Endothelial cell of umbilical vein (primary cell): ENCODE data around the gene MAJIN. TPM values are rescaled to one million over a fixed set of nuclear protein-coding genes. Genes with fewer than 3 reads are reported as not detected.

Source experiments
- BruUV-seq: library from RNA; stranded (reverse); fragments of 400-500 nt; replicated peaks from 2 replicates; lab custom pipeline; 2021; lab: Mats Ljungman, UMichigan
- CTCF ChIA-PET: fragments of 300-600, 350-600 bp; sonication (Branson Sonifier 250); formaldehyde crosslinking; loops from one replicate; lab custom pipeline; 2021; ENCODE audit warnings: antibody characterized with exemption, inconsistent platforms; lab: Charles Lee
- POLR2A ChIA-PET: fragments of 300-600, 350-600 bp; sonication (Branson Sonifier 250); formaldehyde crosslinking; loops from one replicate; lab custom pipeline; 2021; ENCODE audit warnings: antibody characterized with exemption, inconsistent platforms; lab: Charles Lee
- DNase-seq: peaks from one replicate; pipeline ENCODE4 v3.0.0-alpha.2; 2011; ENCODE audit warnings: low read depth, low spot score
- FAIRE-seq: peaks from 2 replicates; lab custom pipeline; 2011; peaks lifted over from hg19 to GRCh38; lab: Jason Lieb, UNC
- H2AFZ ChIP-seq: 2 replicates; pipeline ENCODE4 v1.6.0; 2012; ENCODE audit warnings: low read depth, low read length, control low read depth, inconsistent platforms
- H3K27ac ChIP-seq: 2 replicates; pipeline ENCODE4 v1.5.1; 2011; ENCODE audit warnings: low read depth, mild to moderate bottlenecking, control low read depth, low read length, moderate library complexity; ENCODE audit not compliant: insufficient read depth
- H3K27me3 ChIP-seq, 2 experiments: 2 replicates each; pipeline versions ENCODE4 v1.6.0 to v1.6.1; 2011; ENCODE audit warnings: low read length in 2 of 2, mixed read lengths in 1 of 2; ENCODE audit not compliant: control insufficient read depth in 2 of 2, insufficient read depth in 2 of 2
- H3K36me3 ChIP-seq, 2 experiments: 2 replicates in 1 of 2; 3 replicates in 1 of 2; pipeline ENCODE4 v1.5.1; 2011; ENCODE audit warnings: low read length in 2 of 2, mild to moderate bottlenecking in 1 of 2, moderate library complexity in 1 of 2; ENCODE audit not compliant: control insufficient read depth in 2 of 2, insufficient read depth in 2 of 2; ENCODE audit errors: extremely low read depth in 1 of 2
- H3K4me1 ChIP-seq: 3 replicates; pipeline ENCODE4 v1.5.1; 2011; ENCODE audit warnings: mild to moderate bottlenecking, low read length; ENCODE audit not compliant: control insufficient read depth, insufficient read depth; ENCODE audit errors: extremely low read depth
- H3K4me2 ChIP-seq: 2 replicates; pipeline ENCODE4 v1.6.1; 2011; ENCODE audit warnings: low read length, control low read depth, mixed read lengths; ENCODE audit not compliant: insufficient read depth
- H3K4me3 ChIP-seq, 3 experiments: fragments of 200-600 bp in 1 of 3; sonication (generic), shearing (Covaris generic) in 1 of 3; replicated peaks in 1 of 3; 2 replicates each; pipeline ENCODE4 v1.5.1; 2011 to 2016; ENCODE audit warnings: control low read depth in 3 of 3, low read length in 3 of 3, mild to moderate bottlenecking in 2 of 3, inconsistent platforms in 1 of 3, low read depth in 1 of 3, moderate library complexity in 1 of 3; ENCODE audit not compliant: insufficient read depth in 1 of 3
- H3K79me2 ChIP-seq: 2 replicates; pipeline ENCODE4 v1.6.0; 2012; ENCODE audit warnings: low read length, inconsistent platforms; ENCODE audit not compliant: control insufficient read depth, insufficient read depth
- H3K9ac ChIP-seq: replicated peaks from 2 replicates; pipeline ENCODE3; 2011; ENCODE audit warnings: low read length, control low read depth; ENCODE audit not compliant: insufficient read depth; ENCODE audit errors: extremely low read depth
- H3K9me1 ChIP-seq: replicated peaks from 3 replicates; pipeline ENCODE4 v1.6.0; 2011; ENCODE audit warnings: mild to moderate bottlenecking, low read length; ENCODE audit not compliant: control insufficient read depth, insufficient read depth; ENCODE audit errors: extremely low read depth
- H3K9me3 ChIP-seq: replicated peaks from 2 replicates; pipeline ENCODE4 v1.5.1; 2012; ENCODE audit warnings: low read length, inconsistent platforms; ENCODE audit not compliant: control insufficient read depth, insufficient read depth
- H4K20me1 ChIP-seq: replicated peaks from 2 replicates; pipeline ENCODE3; 2011; ENCODE audit warnings: mild to moderate bottlenecking, low read length; ENCODE audit not compliant: control insufficient read depth, insufficient read depth; ENCODE audit errors: extremely low read depth
- GATA2 ChIP-seq: IDR thresholded peaks from 2 replicates; pipeline ENCODE4 v1.7.0; 2011; ENCODE audit warnings: low read depth, mild to moderate bottlenecking, moderate library complexity, mixed read lengths, low read length; ENCODE audit not compliant: insufficient read length, insufficient read depth
- JUN ChIP-seq: IDR thresholded peaks from 2 replicates; pipeline ENCODE4 v1.6.1; 2011; ENCODE audit warnings: borderline replicate concordance, low read depth; ENCODE audit not compliant: insufficient read length, insufficient read depth
- MYC ChIP-seq: IDR thresholded peaks from one replicate; pipeline ENCODE4 v1.6.1; 2011; ENCODE audit warnings: mild to moderate bottlenecking, low read depth, low read length
- POLR2A ChIP-seq: IDR thresholded peaks from 2 replicates; pipeline ENCODE4 v1.6.1; 2012; ENCODE audit warnings: low read depth, mild to moderate bottlenecking, control low read depth, low read length
- POLR2AphosphoS5 ChIP-seq: IDR thresholded peaks from 2 replicates; pipeline ENCODE4 v1.6.1; 2012; ENCODE audit warnings: low read depth, mild to moderate bottlenecking, control low read depth, low read length, moderate library complexity; ENCODE audit not compliant: insufficient read depth
- dilution Hi-C: fragments of 300-500 bp; cut with MboI; formaldehyde crosslinking; loops from one replicate; pipeline ENCODE4 v1.15.0; 2019; ENCODE audit warnings: low sequenced_read_pairs; ENCODE audit not compliant: extremely low pct_ligation_motif_present
- intact Hi-C: fragments of 100-400 bp; cut with micrococcal nuclease; formaldehyde crosslinking; loops from one replicate; pipeline ENCODE4 v1.10.0; 2022
- polyA plus RNA-seq, 4 experiments: library from polyadenylated mRNA; depleted of rRNA in 3 of 4; stranded (reverse) in 3 of 4; unstranded in 1 of 4; fragments of >200 nt; gene quantifications; 2 replicates each; pipeline versions ENCODE4 v1.2.1 to v1.2.3, GENCODE V29; 2011 to 2012; ENCODE audit warnings: missing spikeins in 1 of 4
- total RNA-seq: library from RNA; stranded (reverse); gene quantifications from 2 replicates; pipeline ENCODE4 v1.2.3, GENCODE V29; 2021
- TF ChIP-seq, protein P1 (sequence below), 2 donors: IDR thresholded peaks; 1 replicate in 1 of 2; 2 replicates in 1 of 2; pipeline ENCODE4 v1.5.1; 2011; ENCODE audit warnings: low read length in 2 of 2, mild to moderate bottlenecking in 2 of 2, moderate library complexity in 2 of 2, control low read depth in 1 of 2, inconsistent platforms in 1 of 2, low read depth in 1 of 2; ENCODE audit not compliant: insufficient read depth in 1 of 2; ENCODE audit errors: extremely low read depth in 1 of 2

Gene MAJIN
- total and polyA plus RNA-seq, 2 donors (not counting 3 experiments of a cell fraction or from before 2014, with no cell fraction given): 0.07 TPM; not detected in 1

DNA sequence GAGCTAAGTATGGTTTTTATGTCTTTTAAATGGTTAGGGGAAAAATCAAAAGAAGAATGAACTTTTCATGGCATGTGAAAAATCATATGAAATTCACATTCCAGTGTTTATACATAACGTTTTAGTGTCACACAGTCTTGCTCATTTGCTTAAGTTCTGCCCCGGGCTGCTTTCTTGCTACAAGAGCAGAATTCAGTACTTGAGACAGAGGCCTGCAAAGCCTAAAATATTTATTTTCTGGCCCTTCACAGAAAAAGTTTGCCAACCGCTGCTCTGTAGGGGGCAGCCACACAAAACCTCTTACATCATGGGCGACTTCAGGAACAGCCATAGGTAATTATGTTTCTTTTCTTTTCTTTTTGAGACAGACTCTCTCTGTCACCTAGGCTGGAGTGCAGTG, 53.9 kb downstream of the MAJIN start:
- CTCF ChIA-PET: interaction anchor here (0.6 to 5.6 kb wide), 8 partner anchors 9 to 108 kb away, joined by 3 to 34 read pairs (median 4); partner anchors contain the start of genes ARL2 and BATF2
- H3K79me2 ChIP-seq: peaks cover 7% of the 10 kb centered on the region
- no peaks in the 10 kb centered on the region for H3K9me3 ChIP-seq
- no peaks in the 10 kb centered on the region for H4K20me1 ChIP-seq
- BruUV-seq: no TSS peak
- H3K4me1 ChIP-seq: peaks cover 11% of the 10 kb centered on the region
- H3K4me3 ChIP-seq: peak overlapping the region in 2 of 3 experiments; percentile 29 to 72
- peak overlapping the region; percentile 66 for H3K9ac ChIP-seq
- dilution Hi-C loops: no loop called here
- peak overlapping the region; percentile 49 for H3K27ac ChIP-seq
- peak; percentile 59 for FAIRE-seq
- no peak for TF ChIP-seq JUN
- TF ChIP-seq, protein P1, sequence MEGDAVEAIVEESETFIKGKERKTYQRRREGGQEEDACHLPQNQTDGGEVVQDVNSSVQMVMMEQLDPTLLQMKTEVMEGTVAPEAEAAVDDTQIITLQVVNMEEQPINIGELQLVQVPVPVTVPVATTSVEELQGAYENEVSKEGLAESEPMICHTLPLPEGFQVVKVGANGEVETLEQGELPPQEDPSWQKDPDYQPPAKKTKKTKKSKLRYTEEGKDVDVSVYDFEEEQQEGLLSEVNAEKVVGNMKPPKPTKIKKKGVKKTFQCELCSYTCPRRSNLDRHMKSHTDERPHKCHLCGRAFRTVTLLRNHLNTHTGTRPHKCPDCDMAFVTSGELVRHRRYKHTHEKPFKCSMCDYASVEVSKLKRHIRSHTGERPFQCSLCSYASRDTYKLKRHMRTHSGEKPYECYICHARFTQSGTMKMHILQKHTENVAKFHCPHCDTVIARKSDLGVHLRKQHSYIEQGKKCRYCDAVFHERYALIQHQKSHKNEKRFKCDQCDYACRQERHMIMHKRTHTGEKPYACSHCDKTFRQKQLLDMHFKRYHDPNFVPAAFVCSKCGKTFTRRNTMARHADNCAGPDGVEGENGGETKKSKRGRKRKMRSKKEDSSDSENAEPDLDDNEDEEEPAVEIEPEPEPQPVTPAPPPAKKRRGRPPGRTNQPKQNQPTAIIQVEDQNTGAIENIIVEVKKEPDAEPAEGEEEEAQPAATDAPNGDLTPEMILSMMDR (IDR thresholded peaks at IDR 0.05; ENCODE audit: extremely low read depth in 1 of 2, insufficient read depth in 1 of 2, low read depth in 1 of 2, low read length in 2 of 2): peak in 1 of 2 donors; percentile 2
- POLR2A ChIA-PET: no interaction called here
- H3K9me1 ChIP-seq: no peaks in the 10 kb centered on the region
- peak; percentile 54 for DNase-seq
- peak overlapping the region; percentile 95 for H3K4me2 ChIP-seq
- intact Hi-C loops: loop anchor here (5.0 kb wide), 2 partner anchors 54 to 194 kb away; partner anchors contain the start of genes MAJIN and TM7SF2
- H3K27me3 ChIP-seq: no peaks in the 10 kb centered on the region
- peaks cover 0 to 10% of the 10 kb centered on the region in 2 experiments for H3K36me3 ChIP-seq
- H2AFZ ChIP-seq: peak overlapping the region; percentile 85

DNA sequence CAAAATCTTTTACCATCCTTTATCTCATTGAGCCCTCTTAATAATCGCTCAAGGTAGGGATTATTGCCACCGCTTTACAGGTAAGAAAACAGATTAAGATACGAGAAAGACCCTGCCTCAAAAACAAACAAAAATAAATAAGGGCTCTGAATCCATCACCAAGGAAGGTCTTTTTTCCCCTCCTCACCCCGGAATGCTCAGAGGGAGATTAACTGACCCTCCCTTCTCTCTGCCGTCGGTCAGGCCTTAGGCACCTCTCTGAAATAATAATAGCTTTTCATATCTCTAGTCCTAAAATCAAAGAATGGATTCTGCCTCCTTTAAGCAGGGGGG, 54.3 kb downstream of the MAJIN start:
- H3K4me3 ChIP-seq: peak overlapping the region; percentile 10 to 72 (median 29)
- H3K27ac ChIP-seq: peak overlapping the region; percentile 49
- FAIRE-seq (no peak), DNase-seq (no peak)
- H3K79me2 ChIP-seq: peaks cover 7% of the 10 kb centered on the region
- ChIA-PET CTCF (interaction anchor here (0.6 to 5.6 kb wide), 8 partner anchors 9 to 108 kb away, joined by 3 to 34 read pairs (median 4); partner anchors contain the start of genes ARL2 and BATF2), POLR2A (no interaction called here)
- peaks cover 11% of the 10 kb centered on the region for H3K4me1 ChIP-seq
- H3K27me3 ChIP-seq: no peaks in the 10 kb centered on the region
- TF ChIP-seq JUN: no peak
- TF ChIP-seq MYC: no peak
- TF ChIP-seq POLR2A: no peak
- TF ChIP-seq, protein P1 (IDR thresholded peaks at IDR 0.05; ENCODE audit: extremely low read depth in 1 of 2, insufficient read depth in 1 of 2, low read depth in 1 of 2, low read length in 2 of 2): no peak
- no peak for TF ChIP-seq GATA2
- TF ChIP-seq POLR2AphosphoS5: no peak
- peak overlapping the region; percentile 66 for H3K9ac ChIP-seq
- peak overlapping the region; percentile 85 for H2AFZ ChIP-seq
- peak overlapping the region; percentile 95 for H3K4me2 ChIP-seq
- dilution Hi-C loops (no loop called here), intact Hi-C loops (loop anchor here (1.0 to 5.0 kb wide), 7 partner anchors 39 to 195 kb away; partner anchors contain the start of genes ARL2, BATF2, EHD1 and MAJIN)
- no peaks in the 10 kb centered on the region for H4K20me1 ChIP-seq
- H3K9me3 ChIP-seq: no peaks in the 10 kb centered on the region
- BruUV-seq: TSS peak; percentile 76
- peaks cover 0 to 13% of the 10 kb centered on the region in 2 experiments for H3K36me3 ChIP-seq
- H3K9me1 ChIP-seq: no peaks in the 10 kb centered on the region
